HepG2 (cell line): ENCODE results near the gene LYPD6. TPM values are rescaled to one million over a fixed set of nuclear protein-coding genes. Genes with fewer than 3 reads are reported as not detected.

ENCODE experiments used
- ATF1 ChIP-seq: IDR thresholded peaks from 2 replicates; pipeline ENCODE4 v1.6.1; 2016; ENCODE audit warnings: mild to moderate bottlenecking, control low read depth
- ATF6 ChIP-seq: sonication (generic); formaldehyde crosslinking; conservative IDR thresholded peaks from 2 replicates; pipeline ENCODE4 v1.4.0; 2020; ENCODE audit warnings: missing genetic modification reagents
- ATF7-NPFF ChIP-seq: sonication (generic); formaldehyde crosslinking; IDR thresholded peaks from 2 replicates; pipeline ENCODE4 v1.8.1; 2023; ENCODE audit warnings: mild to moderate bottlenecking, low read depth, missing genetic modification reagents, moderate library complexity
- BCL6 ChIP-seq: IDR thresholded peaks from 2 replicates; pipeline ENCODE4 v1.6.1; 2016; ENCODE audit warnings: missing genetic modification reagents, missing compliant biosample characterization
- BRF2 ChIP-seq: sonication (generic); formaldehyde crosslinking; IDR thresholded peaks from 2 replicates; pipeline ENCODE4 v1.8.1; 2022; ENCODE audit warnings: mild to moderate bottlenecking, missing genetic modification reagents
- CREM ChIP-seq, 2 experiments: sonication (generic) in 1 of 2; formaldehyde crosslinking in 1 of 2; IDR thresholded peaks; 2 replicates each; pipeline versions ENCODE4 v1.4.0 to v1.6.1; 2016 to 2020; ENCODE audit warnings: antibody characterized with exemption in 1 of 2, mild to moderate bottlenecking in 1 of 2, missing genetic modification reagents in 1 of 2
- EED ChIP-seq: sonication (generic); formaldehyde crosslinking; IDR thresholded peaks from 2 replicates; pipeline ENCODE4 v1.5.0; 2020; ENCODE audit warnings: mild to moderate bottlenecking, missing genetic modification reagents
- ISX ChIP-seq: sonication (generic); formaldehyde crosslinking; conservative IDR thresholded peaks from 2 replicates; pipeline ENCODE4 v1.5.0; 2020; ENCODE audit warnings: missing genetic modification reagents
- MBNL3 ChIP-seq: fragments of 250-450 bp; sonication (Bioruptor Pico); conservative IDR thresholded peaks from 2 replicates; pipeline ENCODE4 v1.8.0; 2022; ENCODE audit warnings: mild to moderate bottlenecking, inconsistent platforms
- MED13 ChIP-seq: sonication (generic); formaldehyde crosslinking; IDR thresholded peaks from 2 replicates; pipeline ENCODE4 v1.5.0; 2020; ENCODE audit warnings: missing genetic modification reagents
- NRL ChIP-seq: sonication (generic); formaldehyde crosslinking; IDR thresholded peaks from 2 replicates; pipeline ENCODE4 v1.5.0; 2020; ENCODE audit warnings: missing genetic modification reagents, mild to moderate bottlenecking, moderate library complexity, borderline replicate concordance
- SMARCC2 ChIP-seq: fragments of 450-650 bp; IDR thresholded peaks from 2 replicates; pipeline ENCODE4 v1.6.1; 2017; ENCODE audit warnings: antibody characterized with exemption, mild to moderate bottlenecking
- TMF1 ChIP-seq: sonication (generic); formaldehyde crosslinking; IDR thresholded peaks from 2 replicates; pipeline ENCODE4 v1.8.1; 2022; ENCODE audit warnings: low read depth, missing genetic modification reagents
- ZFP37 ChIP-seq: sonication (generic); formaldehyde crosslinking; IDR thresholded peaks from 2 replicates; pipeline ENCODE4 v1.4.0; 2020; ENCODE audit warnings: missing genetic modification reagents, borderline replicate concordance
- ZMAT3 ChIP-seq: sonication (generic); formaldehyde crosslinking; conservative IDR thresholded peaks from 2 replicates; pipeline ENCODE4 v1.7.0; 2021; ENCODE audit warnings: missing genetic modification reagents
- ZNF207 ChIP-seq: fragments of 450-650 bp; IDR thresholded peaks from 2 replicates; pipeline ENCODE4 v1.6.1; 2016; ENCODE audit warnings: antibody characterized with exemption, borderline replicate concordance
- ZNF33B ChIP-seq: sonication (generic); formaldehyde crosslinking; IDR thresholded peaks from 2 replicates; pipeline ENCODE4 v1.5.1; 2020; ENCODE audit warnings: mild to moderate bottlenecking, missing genetic modification reagents
- ZNF609 ChIP-seq: sonication (generic); formaldehyde crosslinking; IDR thresholded peaks from 2 replicates; pipeline ENCODE4 v1.4.0; 2020; ENCODE audit warnings: mild to moderate bottlenecking, missing genetic modification reagents, borderline replicate concordance
- ZNF841 ChIP-seq: sonication (generic); formaldehyde crosslinking; IDR thresholded peaks from 2 replicates; pipeline ENCODE4 v1.8.1; 2023; ENCODE audit warnings: missing genetic modification reagents, borderline replicate concordance
- polyA plus RNA-seq, 8 experiments: library from polyadenylated mRNA; depleted of rRNA in 3 of 8; stranded (reverse) in 7 of 8; unstranded in 1 of 8; fragments of >200 nt; fragmentation: Illumina TruSeq in 4 of 8; extraction: Trizol in 4 of 8; gene quantifications; 2 replicates each; pipeline versions ENCODE4 v1.2.1 to v1.2.3, GENCODE V29; 2011 to 2016; ENCODE audit warnings: low read depth in 4 of 8, missing spikeins in 1 of 8, mixed read lengths in 1 of 8; ENCODE audit not compliant: insufficient read depth in 1 of 8
- total RNA-seq, 5 experiments: library from RNA; depleted of rRNA; stranded (reverse); fragments of >200 nt; fragmentation: Illumina TruSeq; extraction: Trizol; gene quantifications; 2 replicates each; pipeline ENCODE4 v1.2.3, GENCODE V29; 2016; ENCODE audit warnings: low read depth in 1 of 5
- TF ChIP-seq, protein P1 (sequence below): sonication (generic); formaldehyde crosslinking; IDR thresholded peaks from 2 replicates; pipeline ENCODE4 v1.5.1; 2020; ENCODE audit warnings: missing genetic modification reagents, mild to moderate bottlenecking, borderline replicate concordance

LYPD6 gene
- total and polyA plus RNA-seq, 2 of the 13 experiments (the other 11 are each of a cell fraction or from before 2014, with no cell fraction given), result 0.01 to 0.07 TPM

DNA sequence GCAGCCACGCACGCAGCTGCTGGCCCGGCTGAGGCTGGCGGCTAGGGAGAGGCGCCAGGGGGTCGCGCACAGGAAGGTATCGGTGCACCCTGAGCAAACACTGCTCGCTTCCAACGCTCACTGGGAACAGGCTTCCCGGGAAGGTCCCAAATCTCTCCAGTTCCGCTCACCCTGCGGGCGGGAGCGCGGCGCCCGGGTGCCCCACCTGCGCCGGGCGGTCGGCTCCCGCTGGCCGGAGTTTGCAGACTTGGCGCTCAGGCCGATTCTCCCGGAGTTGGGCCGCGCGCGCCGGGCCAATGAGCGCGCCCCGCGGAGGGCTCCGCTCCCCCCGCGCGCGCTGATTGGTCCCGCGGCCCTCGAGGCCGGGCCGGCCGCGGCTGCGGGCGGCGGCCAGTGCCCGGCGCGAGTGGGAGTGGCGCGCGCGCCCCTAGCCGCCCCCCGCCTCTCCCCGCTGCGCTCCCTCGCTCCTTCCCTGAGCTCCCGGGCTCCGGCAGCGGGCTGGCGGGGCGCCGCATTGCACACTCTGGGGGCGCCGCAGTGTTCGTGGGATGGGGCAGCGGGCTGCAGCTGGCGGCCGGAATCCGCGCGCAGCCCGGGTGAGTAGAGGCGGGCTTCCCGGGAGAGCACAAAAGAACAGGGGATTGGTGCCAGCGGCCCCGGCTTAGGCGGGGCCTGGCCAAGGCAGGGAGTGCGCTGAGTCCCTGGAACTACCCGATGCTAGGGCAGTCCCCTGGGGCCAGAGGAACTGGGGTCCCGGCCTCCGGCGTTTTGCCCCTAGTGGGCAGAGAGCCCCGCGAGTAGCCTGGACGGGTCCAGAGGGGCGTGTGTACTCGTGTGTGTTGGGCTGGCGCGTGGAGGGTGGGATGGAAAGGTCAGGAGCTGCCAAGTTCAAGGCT is at the start of gene LYPD6 (continued):
- TF ChIP-seq ZNF609 (CRISPR knock-in tag) (no peak), BCL6 (CRISPR knock-in tag) (0 out of 2 replicates have a peak, but pooled peaks have one; percentile 18), ATF1 (CRISPR knock-in tag) (no peak), ZNF841 (CRISPR knock-in tag) (no peak), SMARCC2 (no peak), ZFP37 (CRISPR knock-in tag) (no peak), MED13 (no peak), ZNF207 (no peak), ISX (no peak), BRF2 (no peak), ZMAT3 (CRISPR knock-in tag) (no peak), CREM (IDR thresholded peaks at IDR 0.05) (no peak), CREM (CRISPR knock-in tag; IDR thresholded peaks at IDR 0.05) (no peak), MBNL3 (CRISPR knock-in tag) (no peak), EED (CRISPR knock-in tag) (no peak), TMF1 (CRISPR knock-in tag) (no peak), NRL (CRISPR knock-in tag) (no peak), ATF7-NPFF (CRISPR knock-in tag) (no peak), ZNF33B (no peak), ATF6 (CRISPR knock-in tag) (no peak)
- TF ChIP-seq, protein P1, sequence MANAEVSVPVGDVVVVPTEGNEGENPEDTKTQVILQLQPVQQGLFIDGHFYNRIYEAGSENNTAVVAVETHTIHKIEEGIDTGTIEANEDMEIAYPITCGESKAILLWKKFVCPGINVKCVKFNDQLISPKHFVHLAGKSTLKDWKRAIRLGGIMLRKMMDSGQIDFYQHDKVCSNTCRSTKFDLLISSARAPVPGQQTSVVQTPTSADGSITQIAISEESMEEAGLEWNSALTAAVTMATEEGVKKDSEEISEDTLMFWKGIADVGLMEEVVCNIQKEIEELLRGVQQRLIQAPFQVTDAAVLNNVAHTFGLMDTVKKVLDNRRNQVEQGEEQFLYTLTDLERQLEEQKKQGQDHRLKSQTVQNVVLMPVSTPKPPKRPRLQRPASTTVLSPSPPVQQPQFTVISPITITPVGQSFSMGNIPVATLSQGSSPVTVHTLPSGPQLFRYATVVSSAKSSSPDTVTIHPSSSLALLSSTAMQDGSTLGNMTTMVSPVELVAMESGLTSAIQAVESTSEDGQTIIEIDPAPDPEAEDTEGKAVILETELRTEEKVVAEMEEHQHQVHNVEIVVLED (CRISPR knock-in tag), result peak; percentile 37; the same call in 1 of the 2 replicates
